H1 (cell line): Measurements from ENCODE around the gene SGCB. TPM values are rescaled to one million over a fixed set of nuclear protein-coding genes. Genes with fewer than 3 reads are reported as not detected.

Experiments
- CTCF ChIP-seq, 3 experiments: IDR thresholded peaks; 1 replicate in 2 of 3; 2 replicates in 1 of 3; pipeline versions ENCODE4 v1.5.1 to v1.6.1; 2011; ENCODE audit warnings: low read length in 3 of 3, mild to moderate bottlenecking in 3 of 3, inconsistent platforms in 2 of 3, low read depth in 1 of 3, moderate library complexity in 1 of 3; ENCODE audit not compliant: insufficient read depth in 1 of 3; ENCODE audit errors: control extremely low read depth in 1 of 3
- SRF ChIP-seq: IDR thresholded peaks from 2 replicates; pipeline ENCODE4 v1.6.1; 2011; ENCODE audit warnings: mild to moderate bottlenecking, low read depth, low read length, moderate library complexity
- TCF12 ChIP-seq: IDR thresholded peaks from 2 replicates; pipeline ENCODE4 v1.6.1; 2011; ENCODE audit warnings: low read depth, mild to moderate bottlenecking, low read length
- USF2 ChIP-seq: IDR thresholded peaks from 2 replicates; pipeline ENCODE4 v1.6.1; 2011; ENCODE audit warnings: low read length, improper control_type of control experiment
- polyA plus RNA-seq, 7 experiments: library from polyadenylated mRNA; depleted of rRNA in 3 of 7; stranded (reverse) in 5 of 7; unstranded in 2 of 7; fragments of >200 nt in 5 of 7; fragments of 200-250 nt in 2 of 7; gene quantifications; 1 replicate in 5 of 7; 2 replicates in 1 of 7; 4 replicates in 1 of 7; pipeline versions ENCODE4 v1.2.1 to v1.2.3, GENCODE V29; 2011 to 2013; ENCODE audit warnings: missing spikeins in 2 of 7, mixed read lengths in 2 of 7
- total RNA-seq: library from RNA; stranded (reverse); fragmentation: NEBNext Ultra II Directional; extraction: Animal tissue kit (Norgen Biotek cat#: 25700); gene quantifications from 2 replicates; pipeline ENCODE4 v1.2.1, GENCODE V29; 2021

Gene SGCB
- total and polyA plus RNA-seq, 2 of the 8 experiments (the other 6 are each of a cell fraction or from before 2014, with no cell fraction given) = 6.8 to 32.2 TPM

- no peak for TF ChIP-seq USF2
- no peak for TF ChIP-seq SRF
- no peak for TF ChIP-seq TCF12
- peak in 1 of 3 experiments; percentile 2; a peak in 1 of 4 replicates for TF ChIP-seq CTCF (IDR thresholded peaks at IDR 0.05; ENCODE audit: control extremely low read depth in 1 of 3, insufficient read depth in 1 of 3, low read depth in 1 of 3, low read length in 3 of 3)
These were observed 38.6 kb upstream of the SGCB start (continued) for GRCh38 chr4:52076731-52077130.
